KMS-11 (cell line): ENCODE results near the gene ZNF440.
"Not testable (repeated sequence)": the region's sequence is repeated elsewhere in the genome, so short reads cannot be mapped to it uniquely, and the experiment has no call there.

ENCODE experiments used
- H2AFZ ChIP-seq: fragments of 200-600 bp; sonication (generic); 2 replicates; pipeline ENCODE4 v1.6.1; 2016; ENCODE audit warnings: antibody characterized with exemption, mixed run types, low read depth
- H3K27ac ChIP-seq: fragments of 200-600 bp; sonication (generic); 2 replicates; pipeline ENCODE4 v1.6.1; 2016; ENCODE audit warnings: mild to moderate bottlenecking, mixed run types
- H3K27me3 ChIP-seq: fragments of 200-600 bp; sonication (generic); 2 replicates; pipeline ENCODE4 v1.6.1; 2017; ENCODE audit warnings: mild to moderate bottlenecking, low read depth, mixed run types, moderate library complexity; ENCODE audit not compliant: insufficient read depth
- H3K36me3 ChIP-seq: fragments of 200-600 bp; sonication (generic); 2 replicates; pipeline ENCODE4 v1.6.1; 2017; ENCODE audit warnings: mild to moderate bottlenecking, mixed run types; ENCODE audit not compliant: insufficient read depth
- H3K4me1 ChIP-seq: fragments of 200-600 bp; sonication (generic); 2 replicates; pipeline ENCODE4 v1.6.1; 2016; ENCODE audit warnings: mild to moderate bottlenecking, low read depth, mixed run types; ENCODE audit not compliant: poor library complexity, severe bottlenecking
- H3K4me2 ChIP-seq: fragments of 200-600 bp; sonication (generic); 2 replicates; pipeline ENCODE4 v1.7.0; 2016; ENCODE audit warnings: mild to moderate bottlenecking, mixed run types
- H3K4me3 ChIP-seq: fragments of 200-600 bp; sonication (generic); IDR thresholded peaks from 2 replicates; pipeline ENCODE4 v1.6.1; 2017; ENCODE audit warnings: low read depth, low read length, mixed read lengths; ENCODE audit not compliant: insufficient read depth
- H3K79me2 ChIP-seq: fragments of 200-600 bp; sonication (generic); 2 replicates; pipeline ENCODE4 v1.6.1; 2016; ENCODE audit warnings: low read depth, mixed run types; ENCODE audit not compliant: insufficient read depth
- H3K9ac ChIP-seq: fragments of 200-600 bp; sonication (generic); 2 replicates; pipeline ENCODE4 v1.6.1; 2016; ENCODE audit warnings: mild to moderate bottlenecking, mixed run types
- H4K20me1 ChIP-seq: fragments of 200-600 bp; sonication (generic); 2 replicates; pipeline ENCODE4 v1.6.1; 2016; ENCODE audit warnings: mild to moderate bottlenecking, mixed run types; ENCODE audit not compliant: insufficient read depth
- TF ChIP-seq, protein P1 (sequence below): fragments of 200-600 bp; sonication (generic); conservative IDR thresholded peaks from 2 replicates; pipeline ENCODE4 v1.6.1; 2017; ENCODE audit warnings: low read depth, mild to moderate bottlenecking, antibody characterized with exemption, low read length, moderate library complexity, mixed read lengths

Gene ZNF440

GRCh38 chr19:11843722-11844121 lies 29.6 kb downstream of the ZNF440 start:
- no peaks in the 10 kb centered on the region for H3K36me3 ChIP-seq
- no peak overlapping the region for H3K4me2 ChIP-seq
- H3K27ac ChIP-seq, result no peak overlapping the region
- H4K20me1 ChIP-seq, result no peaks in the 10 kb centered on the region
- H3K79me2 ChIP-seq, result no peaks in the 10 kb centered on the region
- H2AFZ ChIP-seq, result no peak overlapping the region
- H3K4me1 ChIP-seq, result no peaks in the 10 kb centered on the region
- no peaks in the 10 kb centered on the region for H3K27me3 ChIP-seq
- no peak overlapping the region for H3K9ac ChIP-seq
- TF ChIP-seq, protein P1, sequence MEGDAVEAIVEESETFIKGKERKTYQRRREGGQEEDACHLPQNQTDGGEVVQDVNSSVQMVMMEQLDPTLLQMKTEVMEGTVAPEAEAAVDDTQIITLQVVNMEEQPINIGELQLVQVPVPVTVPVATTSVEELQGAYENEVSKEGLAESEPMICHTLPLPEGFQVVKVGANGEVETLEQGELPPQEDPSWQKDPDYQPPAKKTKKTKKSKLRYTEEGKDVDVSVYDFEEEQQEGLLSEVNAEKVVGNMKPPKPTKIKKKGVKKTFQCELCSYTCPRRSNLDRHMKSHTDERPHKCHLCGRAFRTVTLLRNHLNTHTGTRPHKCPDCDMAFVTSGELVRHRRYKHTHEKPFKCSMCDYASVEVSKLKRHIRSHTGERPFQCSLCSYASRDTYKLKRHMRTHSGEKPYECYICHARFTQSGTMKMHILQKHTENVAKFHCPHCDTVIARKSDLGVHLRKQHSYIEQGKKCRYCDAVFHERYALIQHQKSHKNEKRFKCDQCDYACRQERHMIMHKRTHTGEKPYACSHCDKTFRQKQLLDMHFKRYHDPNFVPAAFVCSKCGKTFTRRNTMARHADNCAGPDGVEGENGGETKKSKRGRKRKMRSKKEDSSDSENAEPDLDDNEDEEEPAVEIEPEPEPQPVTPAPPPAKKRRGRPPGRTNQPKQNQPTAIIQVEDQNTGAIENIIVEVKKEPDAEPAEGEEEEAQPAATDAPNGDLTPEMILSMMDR, result no peak
- H3K4me3 ChIP-seq, result no peak overlapping the region

DNA sequence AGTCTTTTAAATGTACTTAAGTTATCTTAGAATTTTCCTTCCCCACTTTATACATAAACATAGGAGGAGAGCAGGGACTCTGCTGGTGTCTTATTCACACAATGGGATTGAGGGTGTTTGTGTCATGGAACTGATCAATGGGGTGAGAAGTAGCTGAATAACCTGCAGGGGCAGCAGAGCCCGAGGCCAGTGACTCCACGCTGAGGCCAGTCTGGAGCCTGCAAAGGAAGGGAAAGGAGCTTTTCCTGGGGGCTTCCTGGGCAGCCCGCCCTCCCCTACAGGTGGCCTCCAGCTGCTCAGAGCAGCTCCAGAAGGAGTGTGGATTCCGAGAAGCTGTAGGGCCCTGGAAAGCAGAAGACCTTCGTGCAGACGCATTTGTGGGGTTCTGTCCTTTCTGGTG lies 33.5 kb downstream of the ZNF440 start:
- H3K4me3 ChIP-seq, H3K4me2 ChIP-seq, H3K36me3 ChIP-seq, H3K79me2 ChIP-seq, H3K27me3 ChIP-seq, H3K9ac ChIP-seq, H2AFZ ChIP-seq, H3K4me1 ChIP-seq, H3K27ac ChIP-seq, H4K20me1 ChIP-seq: not testable (repeated sequence)

DNA sequence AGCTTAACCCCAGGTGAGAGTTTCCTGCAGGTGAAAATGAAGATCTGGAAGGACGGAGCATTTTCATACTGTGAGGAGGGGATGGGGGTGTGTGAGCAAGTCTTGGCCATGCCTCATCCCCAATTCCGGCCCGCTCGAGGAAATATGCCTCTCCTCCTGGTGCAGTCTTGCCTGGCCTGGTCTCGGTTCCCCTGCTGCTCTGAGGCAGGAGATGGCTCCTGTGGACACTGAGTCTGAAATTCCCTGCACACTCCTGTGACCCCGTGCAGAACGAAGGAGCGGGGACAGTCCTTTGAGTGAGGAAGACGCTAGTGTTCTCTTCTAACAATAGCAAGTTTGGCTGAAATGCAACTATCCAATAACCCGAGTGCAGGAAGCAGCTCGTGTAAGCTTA lies 34.1 kb downstream of the ZNF440 start:
- H3K9ac ChIP-seq, result no peak overlapping the region
- H3K4me3 ChIP-seq, result no peak overlapping the region
- H3K4me1 ChIP-seq, result no peaks in the 10 kb centered on the region
- no peak overlapping the region for H3K4me2 ChIP-seq
- H2AFZ ChIP-seq, result no peak overlapping the region
- H3K27me3 ChIP-seq, result no peaks in the 10 kb centered on the region
- no peaks in the 10 kb centered on the region for H3K79me2 ChIP-seq
- TF ChIP-seq, protein P1, result no peak
- H4K20me1 ChIP-seq, result no peaks in the 10 kb centered on the region
- no peak overlapping the region for H3K27ac ChIP-seq
- no peaks in the 10 kb centered on the region for H3K36me3 ChIP-seq

DNA sequence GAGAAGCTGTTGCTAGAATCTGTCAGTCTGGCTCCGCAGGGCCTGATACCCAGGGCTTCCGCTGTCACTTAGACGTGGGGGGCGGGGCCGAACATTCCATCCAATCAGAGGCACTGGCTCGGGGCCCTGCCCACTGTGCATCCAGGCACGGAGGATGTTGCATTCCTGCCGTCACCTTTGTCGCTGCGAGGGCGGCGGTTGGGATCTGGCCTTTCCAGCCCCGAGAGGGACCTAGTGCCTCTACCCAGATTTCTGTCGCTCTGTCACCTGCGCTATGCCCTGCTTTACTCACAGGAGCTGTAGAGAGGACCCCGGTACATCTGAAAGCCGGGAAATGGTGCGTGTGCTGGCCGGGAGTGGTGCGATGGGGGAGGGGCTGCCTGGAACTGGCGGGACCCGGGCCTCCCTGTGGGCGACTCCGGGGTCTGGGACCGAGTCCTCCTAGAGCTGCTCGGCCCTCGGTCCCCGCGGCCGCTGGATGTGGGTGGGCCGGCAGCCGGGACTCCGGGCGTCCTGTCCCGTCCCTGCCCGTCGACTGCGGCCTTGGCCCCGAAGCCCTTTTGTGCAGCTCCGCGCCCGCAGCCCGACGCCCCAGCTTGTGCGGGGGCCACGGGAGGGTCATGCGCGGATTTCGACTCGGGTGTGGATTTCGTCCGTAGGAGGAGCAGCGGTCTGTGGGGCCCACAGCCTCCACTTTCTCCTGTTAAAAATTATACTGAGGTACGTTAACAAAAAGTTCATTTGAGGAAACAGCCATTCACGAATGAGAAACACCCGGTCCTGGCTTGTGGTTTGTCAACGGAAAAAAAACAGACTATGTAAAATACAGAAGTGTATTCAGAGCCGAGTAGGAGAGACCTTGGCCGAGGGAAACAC lies 34.8 kb downstream of the ZNF440 start, which contains the start of gene ZNF439:
TSS of gene ZNF439 (plus strand) at position 133 of the 876 bp plus-strand sequence. CDS start at position 275, 142 bp downstream.
- Histone ChIP-seq H3K4me3 (no peak within 1 kb of the TSS), H3K79me2 (no peaks in the 10 kb centered on the region), H3K9ac (no peak within 1 kb of the TSS), H4K20me1 (no peaks in the 10 kb centered on the region), H2AFZ (no peak within 1 kb of the TSS), H3K4me2 (no peak within 1 kb of the TSS), H3K4me1 (no peaks in the 10 kb centered on the region), H3K27me3 (no peaks in the 10 kb centered on the region), H3K27ac (no peak within 1 kb of the TSS), H3K36me3 (no peaks in the 10 kb centered on the region)
- TF ChIP-seq, protein P1, result no peak

- H3K4me1 ChIP-seq, H3K4me2 ChIP-seq, H3K4me3 ChIP-seq, H3K9ac ChIP-seq, H4K20me1 ChIP-seq, H3K79me2 ChIP-seq, H2AFZ ChIP-seq, H3K27ac ChIP-seq, H3K27me3 ChIP-seq, H3K36me3 ChIP-seq: not testable (repeated sequence)
Observed at GRCh38 chr19:11850289-11850688, 36.2 kb downstream of the ZNF440 start.
